Body of pancreas (tissue), 4 donors: ENCODE measurements around the gene KLHL1.

Source experiments
- CTCF ChIP-seq, 7 experiments: fragments of 450-650 bp in 4 of 7; fragments of 200-600 bp in 3 of 7; sonication (generic) in 3 of 7; IDR thresholded peaks; one replicate each; pipeline ENCODE4 v1.5.1; 2016 to 2019; ENCODE audit warnings: antibody characterized with exemption in 7 of 7
- POLR2A ChIP-seq, 3 donors: fragments of 450-650 bp; IDR thresholded peaks; one replicate each; pipeline ENCODE4 v1.6.1; 2016; ENCODE audit warnings: antibody characterized with exemption in 3 of 3, mild to moderate bottlenecking in 2 of 3

- TF ChIP-seq CTCF (IDR thresholded peaks at IDR 0.05) = no peak
- TF ChIP-seq POLR2A (IDR thresholded peaks at IDR 0.05) = no peak
Measured at GRCh38 chr13:69950160-69950559, 158.1 kb downstream of the KLHL1 start.
